HCT116 (cell line): ENCODE measurements around the gene MSH3. TPM values are rescaled to one million over a fixed set of nuclear protein-coding genes. Genes with fewer than 3 reads are reported as not detected.

ENCODE experiments used
- ATAC-seq: fragments of 200-7000 bp; cut with Tn5 transposase; 2 replicates; pipeline ENCODE4 v1.9.1; 2020; ENCODE audit warnings: mild to moderate bottlenecking, moderate library complexity
- BruUV-seq: library from RNA; stranded (reverse); fragments of 400-500 nt; replicated peaks from 2 replicates; lab custom pipeline; 2021; lab: Mats Ljungman, UMichigan
- CTCF ChIA-PET: fragments of 300-600 bp; sonication (Branson Sonifier 250); formaldehyde crosslinking; loops from one replicate; lab custom pipeline; 2021; ENCODE audit warnings: antibody characterized with exemption; lab: Charles Lee
- POLR2A ChIA-PET: fragments of 300-600, 350-600 bp; sonication (Branson Sonifier 250); formaldehyde crosslinking; loops from one replicate; lab custom pipeline; 2021; ENCODE audit warnings: antibody characterized with exemption; lab: Charles Lee
- RAD21 ChIA-PET, 2 experiments: fragments of 300-600 bp; sonication (Branson Sonifier 250); formaldehyde crosslinking; loops; one replicate each; lab custom pipeline; 2023; ENCODE audit warnings: low total read pairs in 2 of 2; ENCODE audit not compliant: uncharacterized antibody in 2 of 2, unreplicated experiment in 2 of 2, low non-redundant PET in 1 of 2; lab: Charles Lee
- DNase-seq: peaks from one replicate; pipeline ENCODE4 v3.0.0-alpha.2; 2010; ENCODE audit warnings: low read depth, low spot score
- H2AFZ ChIP-seq: fragments of 200-600 bp; shearing (Covaris generic), sonication (generic); 2 replicates; pipeline ENCODE4 v1.6.1; 2017; ENCODE audit warnings: low read depth, mixed run types, mixed read lengths, antibody characterized with exemption, low read length; ENCODE audit not compliant: poor library complexity, severe bottlenecking
- H3K27ac ChIP-seq: 2 replicates; pipeline ENCODE4 v1.5.1; 2012; ENCODE audit warnings: low read depth, low read length
- H3K27me3 ChIP-seq: fragments of 200-600 bp; sonication (generic); 2 replicates; pipeline ENCODE4 v1.6.1; 2016; ENCODE audit warnings: mixed run types, low read length, mixed read lengths; ENCODE audit not compliant: insufficient read depth
- H3K36me3 ChIP-seq, 2 experiments: fragments of 200-500 bp in 1 of 2; fragments of 200-600 bp in 1 of 2; sonication (Bioruptor generic) in 1 of 2; sonication (generic) in 1 of 2; 2 replicates each; pipeline versions ENCODE4 v1.5.1 to v1.6.1; 2014 to 2016; ENCODE audit warnings: low read length in 2 of 2, inconsistent platforms in 1 of 2, mixed read lengths in 1 of 2, mixed run types in 1 of 2; ENCODE audit not compliant: insufficient read depth in 2 of 2, control insufficient read depth in 1 of 2
- H3K4me1 ChIP-seq, 2 experiments: fragments of 200-600 bp in 1 of 2; sonication (generic) in 1 of 2; 2 replicates each; pipeline versions ENCODE4 v1.5.1 to v1.6.1; 2012 to 2017; ENCODE audit warnings: low read length in 2 of 2, inconsistent platforms in 1 of 2, mild to moderate bottlenecking in 1 of 2, mixed read lengths in 1 of 2, mixed run types in 1 of 2, moderate library complexity in 1 of 2; ENCODE audit not compliant: insufficient read depth in 2 of 2, control insufficient read depth in 1 of 2
- H3K4me2 ChIP-seq: fragments of 200-600 bp; sonication (generic); 2 replicates; pipeline ENCODE4 v1.6.1; 2017; ENCODE audit warnings: mixed run types, low read length, mixed read lengths
- H3K4me3 ChIP-seq, 2 experiments: fragments of 200-600 bp in 1 of 2; sonication (generic) in 1 of 2; replicated peaks in 1 of 2; 2 replicates each; pipeline ENCODE4 v1.5.1; 2011 to 2016; ENCODE audit warnings: low read length in 2 of 2, control low read depth in 1 of 2, low read depth in 1 of 2, mild to moderate bottlenecking in 1 of 2, mixed read lengths in 1 of 2, mixed run types in 1 of 2
- H3K79me2 ChIP-seq: fragments of 200-600 bp; sonication (generic); 2 replicates; pipeline ENCODE4 v1.6.1; 2017; ENCODE audit warnings: mild to moderate bottlenecking, mixed run types, low read length, moderate library complexity, mixed read lengths; ENCODE audit not compliant: insufficient read depth
- H3K9ac ChIP-seq: fragments of 200-600 bp; sonication (generic); 2 replicates; pipeline ENCODE4 v1.6.1; 2016; ENCODE audit warnings: low read length, mixed read lengths
- H3K9me2 ChIP-seq: fragments of 200-600 bp; sonication (generic), shearing (Covaris generic); 2 replicates; pipeline ENCODE4 v1.6.1; 2017; ENCODE audit warnings: mixed run types, mild to moderate bottlenecking, moderate library complexity; ENCODE audit not compliant: insufficient read depth
- H3K9me3 ChIP-seq, 2 experiments: fragments of 200-500 bp in 1 of 2; fragments of 200-600 bp in 1 of 2; sonication (Bioruptor generic) in 1 of 2; sonication (generic) in 1 of 2; 2 replicates each; pipeline ENCODE4 v1.6.1; 2014 to 2017; ENCODE audit warnings: low read length in 2 of 2, mixed read lengths in 2 of 2, inconsistent platforms in 1 of 2, low read depth in 1 of 2, mild to moderate bottlenecking in 1 of 2, mixed run types in 1 of 2, moderate library complexity in 1 of 2; ENCODE audit not compliant: control insufficient read depth in 1 of 2, insufficient read depth in 1 of 2
- H4K20me1 ChIP-seq: fragments of 200-600 bp; sonication (generic), shearing (Covaris generic); 2 replicates; pipeline ENCODE4 v1.6.1; 2017; ENCODE audit warnings: mixed run types, mild to moderate bottlenecking, moderate library complexity; ENCODE audit not compliant: insufficient read depth
- ATF3 ChIP-seq: IDR thresholded peaks from 2 replicates; pipeline ENCODE4 v1.6.1; 2012
- CBX3 ChIP-seq: IDR thresholded peaks from 2 replicates; pipeline ENCODE4 v1.6.1; 2012; ENCODE audit warnings: low read depth
- CEBPB ChIP-seq: IDR thresholded peaks from 2 replicates; pipeline ENCODE4 v1.6.1; 2012; ENCODE audit warnings: low read depth
- ELF1 ChIP-seq: IDR thresholded peaks from 2 replicates; pipeline ENCODE4 v1.6.1; 2012; ENCODE audit warnings: low read depth, borderline replicate concordance
- EZH2 ChIP-seq: fragments of 200-600 bp; sonication (generic); IDR thresholded peaks from 2 replicates; pipeline ENCODE4 v1.6.1; 2017; ENCODE audit warnings: antibody characterized with exemption, mixed run types
- EZH2phosphoT487 ChIP-seq: fragments of 200-600 bp; IDR thresholded peaks from 2 replicates; pipeline ENCODE4 v1.6.1; 2018; ENCODE audit warnings: antibody characterized with exemption, borderline replicate concordance
- FOSL1 ChIP-seq: IDR thresholded peaks from 2 replicates; pipeline ENCODE4 v1.6.1; 2012; ENCODE audit warnings: low read depth
- JUND ChIP-seq: IDR thresholded peaks from 2 replicates; pipeline ENCODE4 v1.6.1; 2012
- MAX ChIP-seq: IDR thresholded peaks from 2 replicates; pipeline ENCODE4 v1.6.1; 2012
- POLR2A ChIP-seq: IDR thresholded peaks from 2 replicates; pipeline ENCODE4 v1.7.0; 2011; ENCODE audit warnings: borderline replicate concordance; ENCODE audit not compliant: insufficient read depth, insufficient read length; ENCODE audit errors: extremely low read depth
- RAD21 ChIP-seq: IDR thresholded peaks from 2 replicates; pipeline ENCODE4 v1.6.1; 2012; ENCODE audit warnings: low read depth, mild to moderate bottlenecking
- REST ChIP-seq: IDR thresholded peaks from 2 replicates; pipeline ENCODE4 v1.6.1; 2012; ENCODE audit warnings: low read depth
- SRF ChIP-seq: IDR thresholded peaks from 2 replicates; pipeline ENCODE4 v1.6.1; 2012; ENCODE audit warnings: low read depth
- ZBTB33 ChIP-seq: IDR thresholded peaks from 2 replicates; pipeline ENCODE4 v1.6.1; 2011; ENCODE audit warnings: mild to moderate bottlenecking, low read length, moderate library complexity; ENCODE audit not compliant: insufficient replicate concordance; ENCODE audit errors: extremely low read depth
- ZFX ChIP-seq: fragments of 450-650 bp; IDR thresholded peaks from 2 replicates; pipeline ENCODE4 v1.6.1; 2017
- intact Hi-C: fragments of 100-400 bp; cut with micrococcal nuclease; formaldehyde crosslinking; loops from 2 replicates; pipeline ENCODE4 v1.10.0; 2022
- total RNA-seq: library from RNA; stranded (reverse); gene quantifications from one replicate; pipeline ENCODE4 v1.2.1, GENCODE V29; 2021; ENCODE audit not compliant: unreplicated experiment

Gene MSH3
- total RNA-seq, 1 experiment from 2014 or later: 4.9 TPM

- ChIA-PET RAD21 (no interaction called here), POLR2A (interaction anchor here (0.9 kb wide), 1 partner anchor 9 kb away, joined by 3 read pairs; no protein-coding TSS in a partner anchor), CTCF (interaction anchor here (0.8 to 1.8 kb wide), 2 partner anchors 403 to 490 kb away, joined by 3 to 4 read pairs; no protein-coding TSS in a partner anchor)
- H3K4me1 ChIP-seq: no peaks in the 10 kb centered on the region
- TF ChIP-seq ATF3: no peak
- TF ChIP-seq ZFX: no peak
- TF ChIP-seq EZH2: no peak
- no peak for TF ChIP-seq FOSL1
- TF ChIP-seq CEBPB: no peak
- ATAC-seq (no peak), DNase-seq (no peak)
- no peaks in the 10 kb centered on the region for H3K27me3 ChIP-seq
- no TSS peak for BruUV-seq
- no peak overlapping the region for H3K27ac ChIP-seq
- no peaks in the 10 kb centered on the region for H4K20me1 ChIP-seq
- no peak overlapping the region for H3K4me2 ChIP-seq
- H2AFZ ChIP-seq: no peak overlapping the region
- no peak overlapping the region for H3K4me3 ChIP-seq
- H3K9me3 ChIP-seq: no peaks in the 10 kb centered on the region
- intact Hi-C loops: no loop called here
- no peak overlapping the region for H3K9ac ChIP-seq
- H3K79me2 ChIP-seq: no peaks in the 10 kb centered on the region
- H3K36me3 ChIP-seq: no peaks in the 10 kb centered on the region
- H3K9me2 ChIP-seq: no peaks in the 10 kb centered on the region
Observed at GRCh38 chr5:80705801-80706200, 51.3 kb downstream of the MSH3 start.

- H3K4me3 ChIP-seq: no peak overlapping the region
- ChIA-PET RAD21 (no interaction called here), POLR2A (no interaction called here), CTCF (interaction anchor here (0.8 to 1.8 kb wide), 2 partner anchors 401 to 488 kb away, joined by 3 to 4 read pairs; no protein-coding TSS in a partner anchor)
- H3K9me3 ChIP-seq: no peaks in the 10 kb centered on the region
- H4K20me1 ChIP-seq: no peaks in the 10 kb centered on the region
- H3K36me3 ChIP-seq: no peaks in the 10 kb centered on the region
- no peak overlapping the region for H3K9ac ChIP-seq
- no peak overlapping the region for H3K27ac ChIP-seq
- DNase-seq: no peak
- no peaks in the 10 kb centered on the region for H3K9me2 ChIP-seq
- no peak overlapping the region for H2AFZ ChIP-seq
- no TSS peak for BruUV-seq
- H3K4me1 ChIP-seq: no peaks in the 10 kb centered on the region
- no peaks in the 10 kb centered on the region for H3K79me2 ChIP-seq
- no peaks in the 10 kb centered on the region for H3K27me3 ChIP-seq
- no peak for ATAC-seq
- intact Hi-C loops: no loop called here
- H3K4me2 ChIP-seq: no peak overlapping the region
- no peak for TF ChIP-seq POLR2A
- TF ChIP-seq MAX: no peak
- no peak for TF ChIP-seq ELF1
- TF ChIP-seq CBX3: no peak
- no peak for TF ChIP-seq FOSL1
- no peak for TF ChIP-seq RAD21
- no peak for TF ChIP-seq REST
- no peak for TF ChIP-seq SRF
- TF ChIP-seq JUND: no peak
- no peak for TF ChIP-seq EZH2phosphoT487
- TF ChIP-seq ZBTB33: no peak
- no peak for TF ChIP-seq ATF3
Observed at GRCh38 chr5:80706835-80707447, 52.5 kb downstream of the MSH3 start.
